Measurements from ENCODE around the gene EPN2. TPM values are rescaled to one million over a fixed set of nuclear protein-coding genes. Genes with fewer than 3 reads are reported as not detected.

The EPN2 gene
- polyA plus RNA-seq, 4 donors: 48.7 to 57.7 (median 50.1) TPM

DNA sequence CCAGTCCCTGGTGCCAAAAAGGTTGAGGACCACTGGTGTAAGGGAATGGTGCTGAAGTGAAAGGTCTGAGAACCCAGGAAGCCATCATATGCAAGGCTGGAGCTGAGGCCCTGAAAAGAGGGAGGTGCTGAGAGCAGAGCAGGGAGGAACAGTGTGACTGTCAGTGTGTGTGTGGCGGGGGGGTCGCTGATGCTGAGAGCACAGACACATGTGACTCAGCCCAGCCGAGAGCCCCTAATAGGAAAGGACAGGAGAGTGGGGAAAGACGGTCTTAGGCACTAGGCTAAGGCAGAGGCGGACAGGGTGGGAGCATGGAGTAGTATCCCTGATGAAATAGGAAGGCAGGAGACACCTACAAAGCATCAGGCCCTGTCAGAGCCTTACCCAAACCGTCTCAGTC is 124.2 kb downstream of the EPN2 start:
- no peak for DNase-seq (ENCODE audit: low read depth in 4 of 4, low spot score in 3 of 4)

DNA sequence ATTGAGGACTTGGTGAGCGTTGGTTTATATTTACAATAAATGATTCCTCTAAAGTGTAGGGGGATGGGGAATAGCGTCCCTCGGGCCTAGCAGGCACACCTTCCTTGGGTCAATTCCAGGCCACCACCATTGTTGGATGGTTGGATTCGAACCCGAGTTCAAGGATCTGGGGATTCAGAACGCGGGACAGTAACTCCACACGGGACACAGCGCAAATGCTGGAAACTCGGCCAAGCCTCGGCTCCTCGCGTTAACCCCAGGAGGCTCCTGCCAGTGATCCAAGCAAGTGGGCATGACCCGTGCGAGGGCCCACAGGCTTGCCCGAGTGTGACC is 124.7 kb downstream of the EPN2 start:
- DNase-seq (ENCODE audit: low read depth in 4 of 4, low spot score in 3 of 4): no peak

DNA sequence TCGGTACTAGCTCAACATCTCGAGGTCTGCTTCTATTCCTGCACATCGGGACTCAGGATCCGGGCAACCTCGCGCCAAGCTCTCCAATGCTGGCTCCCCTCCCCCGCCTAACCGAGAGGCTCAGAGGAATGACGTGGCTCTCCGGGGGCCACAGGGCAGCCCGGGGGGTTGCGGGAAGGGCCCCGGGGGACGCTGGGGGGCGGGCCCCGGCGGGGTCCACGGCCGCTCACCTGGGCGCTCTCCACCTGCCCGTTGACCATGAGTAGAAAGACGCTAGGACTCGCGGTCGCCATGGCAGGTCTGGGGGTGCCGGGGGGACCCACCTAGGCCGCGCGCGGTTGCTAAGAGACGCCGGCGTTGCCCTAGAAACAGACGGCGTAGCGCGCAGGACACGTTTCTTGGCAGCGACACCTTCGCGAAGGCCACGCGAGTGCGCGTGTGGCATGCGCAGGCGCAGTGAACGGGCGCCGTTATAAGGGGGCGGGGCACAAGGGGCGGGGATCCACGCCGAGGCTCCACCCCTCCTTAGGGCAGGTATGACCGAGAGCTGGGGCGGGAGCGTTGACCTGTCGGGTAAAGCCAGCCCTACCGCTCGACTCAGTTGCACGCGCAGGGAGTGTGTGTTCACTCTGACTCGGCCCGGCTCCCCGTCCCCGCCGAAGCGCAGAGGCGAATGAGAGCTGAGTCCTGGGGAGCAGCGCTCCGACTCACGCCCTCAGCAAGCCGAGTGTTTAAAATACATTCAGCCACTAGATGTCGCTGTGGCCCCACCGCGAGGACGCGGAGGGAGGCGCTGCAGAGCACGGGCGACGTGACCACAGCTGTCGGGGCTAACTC is 125.3 kb downstream of the EPN2 start, which contains the start of gene B9D1:
Gene B9D1 (minus strand): TSS at position 447 of the 837 bp plus-strand sequence. CDS start 154 bp downstream, at position 293.
- DNase-seq (ENCODE audit: low read depth in 4 of 4, low spot score in 3 of 4): peak; percentile 86 to 98 (median 88)

DNA sequence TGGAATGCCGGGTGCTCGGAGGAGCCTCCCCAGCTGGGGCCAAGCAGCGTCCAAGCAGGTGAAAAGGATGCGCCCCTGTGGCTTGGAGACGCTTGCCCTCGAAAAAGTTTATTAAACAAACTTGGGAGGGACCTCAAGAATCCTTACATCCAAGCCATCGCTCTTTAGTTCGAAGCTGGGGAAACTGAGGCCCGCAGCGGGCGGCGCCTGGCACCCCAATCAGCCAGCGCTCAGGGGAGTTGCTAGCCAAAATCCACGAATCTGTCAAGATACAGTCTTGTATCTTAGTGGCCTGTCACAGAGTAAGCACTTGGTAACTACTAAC is 125.9 kb downstream of the EPN2 start:
- DNase-seq (ENCODE audit: low read depth in 4 of 4, low spot score in 3 of 4): no peak

DNA sequence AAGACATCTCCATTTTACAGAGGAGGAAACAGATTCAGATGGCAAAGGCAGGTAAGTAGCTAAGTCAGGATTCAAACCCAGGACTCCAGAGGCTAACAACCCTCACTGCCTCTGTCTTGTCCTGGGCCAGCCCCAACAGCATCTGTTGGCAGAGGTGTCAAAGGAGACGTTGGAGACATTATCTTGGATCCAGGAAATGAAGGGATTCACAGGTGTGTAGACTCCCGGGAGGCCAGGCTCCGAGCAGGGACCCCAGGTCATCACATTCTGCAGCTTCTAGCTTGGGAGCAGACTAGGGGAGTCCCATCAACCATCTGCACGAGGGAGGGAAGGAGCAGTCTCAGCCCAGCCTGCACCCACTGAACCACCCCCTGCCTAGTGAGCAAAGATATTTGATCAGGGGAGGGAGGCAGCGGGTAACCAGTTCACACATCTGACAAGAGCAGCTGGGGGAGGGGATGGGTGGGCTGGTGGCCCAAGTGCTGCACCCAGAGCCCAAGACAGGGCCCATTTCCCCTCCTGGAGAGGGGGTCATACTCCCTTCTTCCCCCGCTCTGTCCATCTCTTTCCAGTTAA is 126.4 kb downstream of the EPN2 start:
- DNase-seq (ENCODE audit: low read depth in 4 of 4, low spot score in 3 of 4): no peak

DNA sequence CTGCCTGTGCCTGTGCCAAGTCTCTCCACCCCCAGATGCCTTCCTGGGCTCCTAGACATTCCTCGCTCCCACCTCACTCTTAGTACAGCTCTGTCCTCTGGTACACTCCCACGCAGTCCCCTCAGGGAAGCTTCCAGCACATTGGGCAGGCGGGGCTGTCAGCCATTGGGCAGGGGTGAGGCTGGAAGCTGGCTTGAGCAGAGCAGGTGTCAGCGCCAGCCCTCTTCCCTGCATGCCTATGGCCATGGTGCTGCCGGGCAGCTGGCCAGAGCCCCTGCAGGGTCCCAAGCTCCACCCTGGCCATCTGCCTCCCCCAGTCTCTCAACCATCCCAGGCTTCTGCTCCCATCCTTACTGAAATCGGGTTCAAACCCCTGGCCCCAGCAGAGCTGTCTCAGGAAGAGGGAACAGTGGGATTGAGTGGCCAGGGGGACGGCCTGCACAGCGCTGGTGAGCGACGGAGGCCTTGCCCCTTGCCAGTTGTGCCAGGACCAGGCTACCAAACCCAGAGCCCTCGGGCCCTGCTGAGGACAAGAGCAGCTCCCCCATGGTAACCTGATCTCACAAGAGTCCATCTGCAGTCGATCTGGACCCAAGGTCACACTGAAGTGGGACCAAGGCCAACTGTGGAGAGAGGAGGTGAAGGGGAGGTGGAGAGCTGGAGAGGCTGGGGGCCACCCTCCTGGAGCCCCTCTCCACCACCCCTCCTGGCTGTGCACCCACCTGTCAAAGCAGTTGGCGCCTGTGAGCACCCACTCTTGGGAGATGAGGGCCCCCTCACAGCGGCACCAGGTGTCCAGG is 127.7 kb downstream of the EPN2 start:
- no peak for DNase-seq (ENCODE audit: low read depth in 4 of 4, low spot score in 3 of 4)

DNA sequence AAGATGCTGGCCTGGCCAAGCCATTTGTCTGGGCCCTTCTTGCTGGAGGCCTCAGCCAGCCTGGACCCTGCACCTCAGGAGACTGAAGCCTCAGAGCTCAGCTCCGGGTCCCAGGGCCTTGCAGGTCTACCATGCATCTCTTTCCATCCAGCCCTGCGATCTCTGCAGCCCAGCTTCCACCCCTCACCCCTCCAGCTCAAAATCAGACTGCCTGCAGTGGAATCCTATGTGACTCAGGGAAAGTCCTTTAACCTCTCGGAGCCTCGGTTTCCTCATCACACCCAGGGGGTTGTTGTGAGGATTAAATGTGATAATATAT is 128.3 kb downstream of the EPN2 start:
- no peak for DNase-seq (ENCODE audit: low read depth in 4 of 4, low spot score in 3 of 4)

DNA sequence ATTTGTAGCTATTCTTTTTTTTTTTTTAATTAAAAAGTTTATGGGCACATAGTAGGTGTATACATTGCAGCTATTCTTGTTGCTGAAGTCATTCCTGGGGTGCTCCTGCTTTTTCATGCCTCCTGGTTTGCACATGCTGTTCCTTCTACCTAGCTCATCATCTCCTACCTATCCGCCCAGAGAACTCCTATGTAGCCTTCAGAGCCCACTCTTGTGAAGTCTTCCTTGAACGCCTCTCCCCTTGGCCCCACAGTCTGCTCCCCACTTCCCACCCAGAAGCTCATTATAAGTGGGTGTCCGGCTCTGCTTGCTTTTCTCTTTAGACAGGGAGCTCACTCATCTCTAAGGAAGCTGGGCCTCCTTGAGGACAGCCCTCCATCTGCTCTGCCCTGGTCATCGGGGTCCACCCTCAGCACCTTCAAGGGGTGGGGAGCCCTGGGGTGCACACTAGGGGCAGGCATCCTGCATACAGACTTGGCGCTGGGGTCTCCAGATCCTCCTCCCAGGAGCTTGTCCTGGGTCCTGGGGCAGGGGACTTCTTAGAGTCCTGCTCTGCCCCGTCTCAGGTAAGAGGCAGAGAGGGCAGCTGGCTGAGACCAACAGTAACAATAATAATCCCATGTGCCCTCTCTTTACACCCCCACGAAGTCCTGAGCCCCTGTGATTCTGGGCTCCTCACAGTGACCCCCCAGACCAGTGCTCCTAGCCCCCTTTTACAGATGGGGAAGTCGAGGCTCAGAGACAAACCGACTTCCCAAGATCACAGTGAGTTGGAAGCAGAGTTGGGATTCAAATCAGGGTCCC is 128.9 kb downstream of the EPN2 start:
- DNase-seq (ENCODE audit: low read depth in 4 of 4, low spot score in 3 of 4): no peak

DNA sequence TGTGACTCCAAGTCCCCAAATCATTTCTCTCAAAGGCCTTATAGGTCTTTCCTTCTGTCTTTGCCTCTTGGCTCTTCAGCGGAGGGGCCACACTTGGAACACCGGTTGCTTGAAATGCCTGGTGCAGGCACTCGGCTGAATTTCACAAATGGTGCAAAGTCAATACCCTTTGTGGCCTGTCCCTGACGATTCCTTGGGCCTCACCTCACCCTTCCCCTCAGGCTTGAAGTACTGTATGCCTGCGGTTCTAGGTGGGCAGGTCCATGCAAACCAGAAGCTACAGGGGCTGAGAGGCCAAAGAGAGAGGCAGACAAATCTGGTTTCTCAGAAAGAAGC is 129.4 kb downstream of the EPN2 start:
- no peak for DNase-seq (ENCODE audit: low read depth in 4 of 4, low spot score in 3 of 4)

DNA sequence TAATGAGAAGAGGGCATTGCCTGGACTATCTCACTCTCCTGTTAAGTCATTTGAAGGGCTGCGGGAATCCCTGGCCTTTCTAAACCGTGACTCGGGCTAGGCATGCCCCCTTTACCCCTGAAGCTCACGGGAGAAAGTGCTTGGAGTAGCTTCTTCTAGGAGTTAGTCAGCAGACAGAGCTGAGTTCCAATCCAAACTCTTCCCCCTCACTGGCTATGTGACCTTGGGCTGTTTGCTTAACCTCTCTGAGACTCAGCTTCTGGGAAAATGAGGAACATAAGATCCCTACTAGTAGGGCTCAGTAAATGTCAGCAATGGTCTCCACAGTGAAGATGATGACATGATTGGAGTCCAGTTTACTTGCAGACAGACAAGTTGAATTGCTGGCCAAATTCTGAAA is 131.1 kb downstream of the EPN2 start:
- DNase-seq (ENCODE audit: low read depth in 4 of 4, low spot score in 3 of 4): no peak

DNA sequence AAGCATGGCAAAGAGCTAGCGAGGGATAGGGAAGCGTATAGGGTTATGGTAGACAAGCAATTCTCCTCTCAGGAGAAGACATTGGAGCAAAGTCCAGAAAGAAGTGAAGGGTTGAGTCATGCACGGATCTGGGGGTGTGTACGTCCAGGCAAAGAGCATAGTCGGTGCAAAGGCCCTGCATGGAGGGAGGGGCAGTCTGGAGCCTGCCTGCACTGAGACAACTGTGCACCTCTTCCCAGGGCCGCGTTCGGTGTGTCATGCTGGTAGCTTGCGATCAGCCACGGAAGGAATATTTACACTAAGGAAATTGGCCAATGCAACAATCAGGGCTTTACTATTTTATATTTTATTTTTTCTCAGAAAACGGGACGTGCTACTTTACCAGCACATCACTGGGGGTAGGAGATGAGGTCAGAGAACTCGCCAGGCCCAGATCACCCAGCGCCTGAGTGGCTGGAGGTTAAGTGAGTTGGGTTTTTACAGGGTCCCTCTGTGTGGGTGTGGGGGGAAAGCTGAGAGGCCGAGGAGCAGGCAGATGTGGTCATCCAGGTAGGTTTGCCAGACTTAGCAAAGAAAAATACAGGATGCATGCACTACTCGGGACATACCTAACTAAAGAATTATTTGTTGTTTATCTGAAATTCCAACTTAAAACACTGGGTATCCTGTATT is 132.1 kb downstream of the EPN2 start:
- DNase-seq (ENCODE audit: low read depth in 4 of 4, low spot score in 3 of 4): no peak

DNA sequence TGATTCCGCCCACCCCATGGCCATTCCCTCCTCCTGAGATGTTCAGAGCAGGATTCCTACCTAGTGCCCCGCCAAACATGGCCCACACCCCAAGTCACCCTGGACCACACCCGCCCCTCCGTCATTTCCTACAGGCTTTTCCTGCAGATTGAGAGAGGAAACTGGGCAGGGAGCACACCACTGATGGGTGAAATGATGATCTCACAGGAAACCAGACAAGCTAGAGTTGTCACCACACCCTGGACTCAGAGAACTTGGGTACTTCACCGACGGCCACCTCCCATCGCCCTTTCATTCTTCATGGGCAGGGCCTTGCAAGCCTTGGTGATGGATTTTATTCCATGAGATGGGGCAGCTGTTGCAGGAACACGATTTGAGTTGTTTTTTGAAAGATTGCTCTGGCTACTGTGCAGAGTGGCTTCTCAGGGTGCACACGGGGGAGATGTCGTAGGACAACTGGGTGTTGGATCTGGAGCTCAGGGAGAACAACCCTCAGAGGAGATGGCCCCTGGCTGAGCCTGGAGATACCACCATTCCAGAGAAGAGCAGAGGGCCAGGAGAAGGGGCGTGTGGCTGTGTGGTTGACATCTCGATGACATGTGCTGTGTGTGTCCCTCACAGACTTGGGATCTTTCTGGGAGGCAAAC is 132.8 kb downstream of the EPN2 start:
- DNase-seq (ENCODE audit: low read depth in 4 of 4, low spot score in 3 of 4): no peak

DNA sequence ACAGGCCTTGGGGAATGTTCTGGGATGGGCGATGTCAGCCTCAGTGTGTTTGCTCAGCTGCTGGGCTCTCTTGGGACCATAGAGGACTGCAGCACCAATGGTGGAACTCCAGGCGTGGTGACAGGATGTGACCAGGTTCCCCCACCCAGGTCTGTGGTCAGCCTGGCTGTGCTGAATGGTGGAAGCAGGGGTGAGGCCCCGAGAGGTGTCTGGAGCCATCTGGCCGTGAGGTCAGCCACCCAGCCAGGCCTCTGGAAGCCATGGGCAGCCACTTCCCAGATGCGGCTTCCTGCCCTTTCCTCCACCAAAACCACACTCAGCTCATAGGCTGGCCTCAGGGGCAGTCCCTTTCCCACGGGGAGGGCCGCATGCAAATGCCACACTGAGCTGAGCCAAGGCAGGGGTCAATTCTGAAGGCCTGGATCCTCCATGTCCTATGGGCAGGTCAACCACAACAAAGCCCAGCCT is 133.4 kb downstream of the EPN2 start:
- DNase-seq (ENCODE audit: low read depth in 4 of 4, low spot score in 3 of 4): no peak

DNA sequence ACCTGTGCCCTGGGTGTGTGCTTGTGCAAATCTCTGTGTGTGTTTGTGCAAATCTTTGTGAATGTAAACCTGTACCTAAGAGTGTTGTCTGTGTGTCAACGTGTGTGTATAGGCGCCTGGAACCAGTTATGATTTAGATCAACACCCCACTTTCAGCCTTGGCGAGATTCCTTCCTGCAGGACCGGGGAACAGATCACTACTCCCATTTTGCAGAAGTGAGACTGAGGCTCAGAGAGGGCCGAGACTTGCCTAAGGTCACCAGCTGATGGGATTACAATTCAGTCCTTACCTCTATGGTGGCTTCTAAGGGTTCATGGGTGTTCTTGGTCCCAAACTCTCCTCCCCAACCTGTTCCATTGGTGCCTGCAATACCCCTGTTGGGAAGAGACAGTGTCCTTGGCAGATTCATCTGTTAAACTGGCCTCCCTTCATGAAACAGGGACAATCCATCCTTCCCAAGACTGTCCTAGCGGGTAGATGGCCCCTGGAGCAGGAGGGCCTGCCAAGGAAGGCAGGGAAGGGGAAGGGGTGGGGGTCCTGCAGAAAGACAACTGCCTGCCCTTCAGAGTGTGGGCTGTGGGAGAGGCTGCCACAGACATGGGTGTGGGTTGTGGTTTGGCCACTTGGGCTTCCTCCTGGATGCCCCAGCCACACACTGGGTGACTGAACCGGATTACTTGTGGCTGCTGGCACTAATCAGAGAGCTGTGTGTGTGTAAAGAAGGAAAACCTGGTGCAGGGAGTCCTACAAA is 134.3 kb downstream of the EPN2 start:
- DNase-seq (ENCODE audit: low read depth in 4 of 4, low spot score in 3 of 4): no peak

DNA sequence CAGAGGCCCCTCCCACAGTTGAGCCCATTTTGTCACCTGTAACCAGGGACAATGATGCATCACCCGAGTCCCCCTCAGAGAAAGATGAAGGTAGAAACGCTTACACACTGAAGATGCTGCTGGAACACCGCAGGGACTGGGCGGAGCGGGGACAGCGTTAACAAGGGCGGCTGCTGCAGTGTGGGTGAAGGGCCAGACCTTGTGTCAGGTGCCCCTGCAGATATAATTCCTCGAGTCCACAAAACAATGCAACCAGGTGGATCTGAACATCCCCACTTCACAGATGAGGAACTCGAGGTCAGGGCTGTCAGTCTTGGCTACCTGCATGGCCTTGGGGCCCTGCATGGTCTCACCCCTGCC is 134.8 kb downstream of the EPN2 start:
- no peak for DNase-seq (ENCODE audit: low read depth in 4 of 4, low spot score in 3 of 4)

DNA sequence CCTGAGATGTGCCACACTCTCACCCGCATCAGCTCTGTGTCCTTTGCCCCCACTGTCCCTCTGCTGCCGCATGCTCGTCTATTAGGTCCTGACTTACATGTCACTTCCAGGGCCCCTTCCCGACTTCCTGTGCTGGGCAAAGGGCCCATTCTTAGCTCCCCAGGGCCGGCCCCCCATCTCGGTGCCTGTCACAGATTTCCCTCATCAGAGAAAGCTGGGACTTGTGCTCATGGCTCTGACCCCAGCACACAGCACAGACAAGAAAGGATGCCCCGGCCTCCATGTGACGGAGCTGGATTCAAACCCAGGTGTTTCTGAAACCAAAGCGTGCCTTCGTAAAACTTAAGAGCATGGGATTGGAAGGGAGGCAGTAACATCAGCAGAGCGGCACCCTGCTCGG is 135.3 kb downstream of the EPN2 start:
- DNase-seq (ENCODE audit: low read depth in 4 of 4, low spot score in 3 of 4): no peak

DNA sequence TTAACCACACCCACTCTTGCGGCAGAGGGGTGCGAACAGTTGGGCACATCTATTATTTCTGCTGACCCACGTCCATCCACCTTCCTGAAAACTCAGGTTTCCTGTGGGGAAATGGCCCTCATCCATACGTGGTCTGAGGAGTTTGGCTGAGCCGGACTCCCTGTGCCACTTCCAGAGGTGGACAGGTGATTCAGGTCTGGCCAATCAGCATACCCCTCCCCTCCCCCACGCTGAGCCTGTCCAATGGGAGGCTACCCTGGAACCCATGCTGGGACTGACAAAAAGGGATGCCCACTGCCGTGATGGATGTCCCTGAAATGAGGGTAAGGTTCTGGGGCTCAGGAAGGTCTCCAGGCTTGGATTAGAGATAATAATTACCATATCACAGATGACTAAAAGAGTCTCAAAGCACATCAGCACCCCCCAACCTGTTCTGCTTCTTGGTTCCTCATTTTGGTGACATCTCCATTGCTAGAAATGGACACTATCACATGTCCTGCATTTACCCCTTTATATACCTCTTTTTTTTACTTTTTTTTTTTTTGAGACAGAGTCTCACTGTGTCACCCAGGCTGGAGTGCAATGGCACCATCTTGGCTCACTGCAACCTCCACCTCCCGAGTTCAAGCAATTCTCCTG is 135.8 kb downstream of the EPN2 start:
- DNase-seq (ENCODE audit: low read depth in 4 of 4, low spot score in 3 of 4): no peak

DNA sequence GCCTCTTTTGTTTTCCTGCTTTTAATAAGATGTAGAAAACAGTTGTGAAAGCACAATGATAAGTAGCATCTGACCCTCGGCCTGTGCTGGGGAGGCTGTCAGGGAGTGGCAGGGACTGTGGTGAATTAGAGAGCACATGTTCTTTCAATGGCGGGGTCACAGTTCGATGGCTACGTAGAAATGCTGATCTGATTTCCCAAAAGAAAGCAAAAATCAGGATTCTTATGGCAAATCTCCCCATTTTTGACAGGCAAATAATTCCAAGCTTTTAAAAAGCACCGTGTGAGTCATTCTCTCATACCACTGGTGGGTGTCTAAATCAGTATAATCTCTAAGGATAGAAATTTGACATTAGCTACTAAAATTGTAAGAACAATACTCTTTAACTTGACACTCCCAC is 137.0 kb downstream of the EPN2 start:
- no peak for DNase-seq (ENCODE audit: low read depth in 4 of 4, low spot score in 3 of 4)

DNA sequence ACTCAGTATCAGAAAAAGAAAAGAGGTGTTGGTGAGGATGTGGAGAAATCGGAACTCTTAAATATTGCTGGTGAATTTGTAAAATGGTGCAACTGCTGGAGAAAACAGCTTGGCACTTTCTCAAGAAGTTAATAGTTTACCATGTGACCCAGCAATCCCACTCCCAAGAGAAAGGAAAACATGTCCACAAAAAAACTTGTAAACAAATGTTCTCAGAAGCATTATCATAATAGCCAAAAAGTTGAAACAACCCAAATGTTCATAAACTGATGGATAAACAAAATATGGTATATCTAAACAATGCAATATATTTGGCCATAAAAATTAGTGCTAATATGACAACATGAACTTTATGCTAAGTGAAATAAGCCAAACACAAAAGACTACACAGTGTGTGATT is 138.6 kb downstream of the EPN2 start:
- DNase-seq (ENCODE audit: low read depth in 4 of 4, low spot score in 3 of 4): no peak

Data from right renal pelvis (tissue), 4 donors.